ENCODE measurements around the gene PDILT.

The PDILT gene

DNA sequence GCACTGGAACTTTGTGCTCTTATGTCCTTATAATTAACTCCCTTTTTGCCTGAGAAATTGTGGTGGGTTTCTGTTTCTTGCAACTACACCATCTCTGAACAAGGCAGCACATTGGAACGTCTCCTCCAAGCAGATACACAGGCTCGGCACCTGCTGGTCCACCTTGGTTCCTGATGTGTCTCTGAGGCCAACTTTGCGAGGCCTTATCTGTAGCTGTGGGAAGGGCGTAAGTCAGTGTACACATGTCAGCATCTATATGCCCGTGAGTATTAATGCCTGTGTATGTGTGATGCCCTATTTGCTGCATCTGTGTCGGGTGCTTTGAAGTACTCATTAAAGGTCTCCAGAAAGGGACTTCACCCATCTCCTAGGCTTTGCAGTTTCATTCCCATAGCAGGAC, 94.8 kb downstream of the PDILT start:
- no peaks in the 10 kb centered on the region for H3K9me2 ChIP-seq (replicated peaks; ENCODE audit: insufficient read depth, low read length)
- no peak overlapping the region for H3K27ac ChIP-seq (ENCODE audit: low read depth, low read length)
- H4K20me1 ChIP-seq (ENCODE audit: low read depth, low read length), result no peaks in the 10 kb centered on the region
- no peaks in the 10 kb centered on the region for H3K27me3 ChIP-seq (ENCODE audit: low read length)
- H3K79me2 ChIP-seq (ENCODE audit: insufficient read depth, low read length), result no peaks in the 10 kb centered on the region
- H2AFZ ChIP-seq (ENCODE audit: low read depth, low read length, severe bottlenecking), result no peak overlapping the region
- H3K4me3 ChIP-seq (ENCODE audit: insufficient read depth, low read length, poor library complexity, severe bottlenecking), result no peak overlapping the region
- no peak overlapping the region for H3K4me2 ChIP-seq (ENCODE audit: low read depth, low read length, poor library complexity, severe bottlenecking)
- no peak for TF ChIP-seq EZH2phosphoT487 (conservative IDR thresholded peaks at IDR 0.05; ENCODE audit: low read length)
- TF ChIP-seq, protein P1, sequence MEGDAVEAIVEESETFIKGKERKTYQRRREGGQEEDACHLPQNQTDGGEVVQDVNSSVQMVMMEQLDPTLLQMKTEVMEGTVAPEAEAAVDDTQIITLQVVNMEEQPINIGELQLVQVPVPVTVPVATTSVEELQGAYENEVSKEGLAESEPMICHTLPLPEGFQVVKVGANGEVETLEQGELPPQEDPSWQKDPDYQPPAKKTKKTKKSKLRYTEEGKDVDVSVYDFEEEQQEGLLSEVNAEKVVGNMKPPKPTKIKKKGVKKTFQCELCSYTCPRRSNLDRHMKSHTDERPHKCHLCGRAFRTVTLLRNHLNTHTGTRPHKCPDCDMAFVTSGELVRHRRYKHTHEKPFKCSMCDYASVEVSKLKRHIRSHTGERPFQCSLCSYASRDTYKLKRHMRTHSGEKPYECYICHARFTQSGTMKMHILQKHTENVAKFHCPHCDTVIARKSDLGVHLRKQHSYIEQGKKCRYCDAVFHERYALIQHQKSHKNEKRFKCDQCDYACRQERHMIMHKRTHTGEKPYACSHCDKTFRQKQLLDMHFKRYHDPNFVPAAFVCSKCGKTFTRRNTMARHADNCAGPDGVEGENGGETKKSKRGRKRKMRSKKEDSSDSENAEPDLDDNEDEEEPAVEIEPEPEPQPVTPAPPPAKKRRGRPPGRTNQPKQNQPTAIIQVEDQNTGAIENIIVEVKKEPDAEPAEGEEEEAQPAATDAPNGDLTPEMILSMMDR (IDR thresholded peaks at IDR 0.05; ENCODE audit: insufficient read depth, low read length, poor library complexity, severe bottlenecking), result no peak
- H3K9ac ChIP-seq (ENCODE audit: low read length), result no peak overlapping the region
- H3K9me3 ChIP-seq (ENCODE audit: insufficient read depth, low read length), result no peaks in the 10 kb centered on the region
- H3K36me3 ChIP-seq (ENCODE audit: low read length), result no peaks in the 10 kb centered on the region
- H3F3A ChIP-seq (ENCODE audit: insufficient read depth), result no peaks in the 10 kb centered on the region

Measured in SU-DHL-6 (cell line).